NCI-H748 treated with DMSO at 0.1 percent for 48 hours (cell line): ENCODE results near the gene MYO1B.

Experiments used
- DNase-seq: peaks from one replicate; lab custom pipeline; 2025; lab: John Stamatoyannopoulos, UW

MYO1B gene

DNA sequence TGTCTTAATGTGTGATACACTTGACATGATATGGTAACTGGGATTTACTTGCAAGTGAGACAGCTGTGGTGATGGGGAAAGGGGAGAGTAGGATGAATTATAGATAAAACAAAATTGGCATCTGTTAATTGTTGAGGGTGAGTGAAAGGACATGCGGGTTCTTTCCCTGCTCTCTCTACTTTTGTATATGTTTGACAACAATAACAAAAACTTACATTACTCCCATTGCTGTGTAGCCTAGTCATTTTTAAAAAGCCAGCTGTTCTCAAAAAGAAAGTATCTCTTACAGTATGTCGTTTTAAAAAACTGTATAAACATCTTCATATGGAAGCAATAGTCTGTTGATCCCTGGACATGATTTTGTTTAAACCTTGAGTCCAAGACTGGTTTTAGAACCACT lies 117.6 kb downstream of the MYO1B start:
- no peak for DNase-seq

GRCh38 chr2:191363267-191363666 lies 118.1 kb downstream of the MYO1B start:
- no peak for DNase-seq

- DNase-seq = no peak
Observed at GRCh38 chr2:191365089-191365488, 119.9 kb downstream of the MYO1B start.

DNA sequence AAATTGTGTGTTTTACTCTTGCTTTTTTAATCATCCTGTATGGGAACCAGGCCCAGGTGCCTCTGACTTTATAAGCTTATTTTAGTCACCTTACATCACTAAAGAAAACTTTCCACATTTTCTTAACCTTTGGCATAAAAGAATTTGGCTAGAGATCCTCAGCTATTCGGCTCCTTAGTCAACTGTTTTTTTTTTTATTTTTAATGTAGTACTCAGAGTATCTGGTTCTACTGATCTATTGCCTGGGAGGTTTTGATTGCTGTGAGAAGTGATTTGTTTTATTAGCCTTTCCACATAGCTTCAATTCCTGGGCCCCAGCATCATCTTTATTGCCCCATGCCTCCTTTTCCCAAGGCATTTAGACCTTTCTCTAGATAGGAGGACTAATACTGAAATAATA lies 121.0 kb downstream of the MYO1B start:
- DNase-seq = no peak

- DNase-seq = no peak
Observed at GRCh38 chr2:191369034-191369433, 123.8 kb downstream of the MYO1B start.

DNA sequence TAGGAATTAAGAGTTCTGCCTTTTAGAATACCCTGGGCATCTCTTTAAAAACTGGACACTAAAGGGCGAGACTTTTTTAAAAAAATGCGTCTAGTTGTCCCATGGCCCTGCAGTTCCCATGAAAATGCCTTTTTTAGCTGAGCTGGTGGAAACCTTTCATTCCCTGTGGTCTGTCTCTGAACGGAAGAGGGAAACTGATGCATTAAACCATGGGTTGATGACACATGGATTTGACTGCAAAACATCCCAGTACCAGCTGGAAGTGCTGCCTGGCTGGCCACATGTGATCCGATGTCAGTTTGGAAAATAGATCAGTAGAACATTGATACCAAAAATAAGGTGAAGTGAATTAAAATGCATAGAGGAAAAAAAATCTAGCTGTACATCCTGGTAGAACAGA lies 129.2 kb downstream of the MYO1B start:
- DNase-seq = no peak

DNA sequence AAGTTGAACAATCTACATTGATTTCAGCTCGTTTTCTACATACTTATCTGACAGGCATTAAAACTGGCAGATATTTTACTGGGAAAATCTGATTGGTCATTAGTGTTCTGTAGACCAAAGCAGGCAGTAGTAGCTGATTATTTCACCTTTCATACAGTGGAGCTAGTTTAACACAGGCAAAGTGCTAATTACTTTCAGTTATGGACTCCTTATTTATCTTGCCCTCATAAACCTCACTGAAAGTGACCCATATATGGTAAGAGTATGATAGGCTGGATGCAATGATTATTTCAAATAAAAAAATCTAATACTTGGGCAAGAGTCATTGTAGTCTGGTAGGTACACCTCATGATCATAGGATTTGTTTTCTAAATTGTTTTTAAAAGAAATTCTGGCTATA lies 129.7 kb downstream of the MYO1B start:
- DNase-seq = no peak

DNA sequence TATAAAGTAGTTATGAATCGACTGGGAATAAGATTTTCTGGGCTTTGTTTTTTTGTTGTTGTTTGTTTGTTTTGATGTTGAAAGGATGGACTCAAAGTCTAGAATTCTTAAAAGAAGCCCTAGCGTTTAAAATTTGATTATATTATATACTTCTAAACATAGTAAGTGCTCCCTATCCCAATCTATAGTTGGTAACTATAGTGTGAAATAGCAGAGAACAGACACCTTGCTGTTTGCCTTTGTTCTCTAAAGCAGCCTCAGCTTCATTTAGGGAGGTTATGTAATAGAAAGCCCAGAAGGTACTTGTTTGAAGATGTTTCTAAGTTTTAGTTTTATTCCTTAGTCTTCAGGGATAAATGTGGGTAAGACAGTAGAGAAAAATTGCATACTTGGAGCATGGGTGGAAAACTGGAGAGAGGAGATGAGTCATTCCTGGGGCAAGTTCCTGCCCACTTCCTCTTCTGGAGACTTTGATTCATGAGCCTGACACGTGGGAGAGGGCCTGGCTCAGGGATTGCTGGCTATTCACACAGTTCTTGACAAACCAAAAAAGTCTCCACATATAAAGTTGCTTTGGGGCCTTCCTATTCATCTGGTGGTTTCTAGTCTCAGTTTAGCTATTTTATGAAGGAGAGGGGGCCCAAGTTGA lies 131.9 kb downstream of the MYO1B start:
- no peak for DNase-seq

- DNase-seq = no peak
Observed at GRCh38 chr2:191379375-191379774, 134.2 kb downstream of the MYO1B start.

DNA sequence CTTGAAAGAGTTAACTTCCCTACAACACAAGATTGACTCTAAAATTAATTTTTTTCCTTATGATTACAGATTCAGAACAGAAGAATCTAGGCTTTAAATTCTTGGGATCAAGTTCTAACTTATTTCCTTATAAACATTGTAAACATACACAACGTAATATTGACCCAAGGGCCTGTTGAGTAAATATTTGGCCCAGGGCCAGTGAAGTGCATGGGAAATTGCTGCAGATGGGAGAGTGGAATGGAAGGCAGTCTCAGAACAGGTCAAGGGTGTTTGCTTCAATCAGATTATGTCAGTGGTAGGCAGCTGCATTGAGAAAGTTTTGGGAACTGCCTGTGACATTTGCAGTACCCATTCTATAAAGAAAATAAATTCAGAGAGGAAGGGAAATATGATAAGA lies 137.6 kb downstream of the MYO1B start:
- DNase-seq = peak; percentile 15

- no peak for DNase-seq
Observed at GRCh38 chr2:191383486-191383885, 138.3 kb downstream of the MYO1B start.

GRCh38 chr2:191384829-191385228 lies 139.6 kb downstream of the MYO1B start:
- DNase-seq = no peak

GRCh38 chr2:191385416-191386160 lies 140.4 kb downstream of the MYO1B start:
- DNase-seq = no peak

- no peak for DNase-seq
Observed at GRCh38 chr2:191386938-191387536, 141.8 kb downstream of the MYO1B start.

DNA sequence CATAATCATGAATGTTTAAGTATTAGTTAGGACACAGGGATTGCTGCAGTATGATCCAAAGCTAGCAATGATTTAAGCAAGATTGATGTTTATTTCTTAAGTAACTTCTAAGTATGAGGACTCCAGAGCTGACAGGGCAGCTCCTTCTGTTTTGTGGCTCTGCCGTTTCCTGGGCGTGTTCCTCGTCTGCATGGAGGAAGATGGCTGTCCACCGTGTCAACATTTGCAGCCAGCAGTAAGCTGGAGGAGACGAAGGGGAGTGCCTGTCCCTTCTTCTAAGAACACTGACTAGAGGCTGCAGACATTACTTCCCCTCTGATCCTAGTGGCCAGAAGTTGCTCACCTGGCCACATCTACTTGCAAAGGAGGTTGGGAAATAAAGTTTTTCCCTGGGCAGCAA lies 144.1 kb downstream of the MYO1B start:
- DNase-seq = no peak

- no peak for DNase-seq
Observed at GRCh38 chr2:191391171-191391570, 146.0 kb downstream of the MYO1B start.

DNA sequence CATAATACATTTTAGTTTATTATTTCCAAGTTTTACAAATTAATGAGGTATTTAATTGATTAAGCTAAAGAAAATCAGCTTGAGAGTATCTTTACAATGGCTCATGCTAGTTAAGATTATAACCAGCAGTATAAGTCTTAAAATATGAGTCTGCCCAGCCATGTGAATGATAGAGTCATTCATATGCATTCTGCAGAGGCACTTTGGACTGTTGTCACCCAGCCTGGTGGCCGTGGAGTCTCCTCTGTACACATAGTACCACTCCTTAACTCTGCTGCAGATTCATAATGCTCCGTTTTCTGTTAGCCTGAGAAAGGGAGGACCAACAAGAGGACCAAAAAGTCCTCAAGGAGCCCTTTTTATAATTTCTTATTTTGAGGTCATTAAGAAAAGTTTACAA lies 148.8 kb downstream of the MYO1B start:
- no peak for DNase-seq

GRCh38 chr2:191396794-191397193 lies 151.6 kb downstream of the MYO1B start:
- no peak for DNase-seq

DNA sequence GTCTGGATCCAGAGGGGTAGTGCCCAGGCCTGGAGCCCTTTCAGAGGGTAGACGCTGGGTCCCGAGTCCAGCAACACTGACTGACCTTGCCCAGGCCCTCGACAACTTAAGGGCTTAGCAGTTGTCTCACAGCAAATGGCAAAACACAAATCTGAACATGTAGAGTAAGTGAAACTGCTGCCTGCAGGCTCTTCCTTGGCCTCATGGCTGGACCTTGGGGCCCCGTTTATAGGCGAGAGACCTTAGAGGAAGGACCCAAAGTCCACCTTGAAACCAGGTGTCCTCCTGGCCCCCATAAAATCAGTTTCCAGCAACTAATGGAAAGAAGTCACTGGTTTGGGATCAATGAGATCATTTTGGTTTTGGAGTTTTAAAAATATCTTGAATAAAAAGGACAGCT lies 154.4 kb downstream of the MYO1B start:
- no peak for DNase-seq

GRCh38 chr2:191401287-191401686 lies 156.1 kb downstream of the MYO1B start:
- DNase-seq = no peak

DNA sequence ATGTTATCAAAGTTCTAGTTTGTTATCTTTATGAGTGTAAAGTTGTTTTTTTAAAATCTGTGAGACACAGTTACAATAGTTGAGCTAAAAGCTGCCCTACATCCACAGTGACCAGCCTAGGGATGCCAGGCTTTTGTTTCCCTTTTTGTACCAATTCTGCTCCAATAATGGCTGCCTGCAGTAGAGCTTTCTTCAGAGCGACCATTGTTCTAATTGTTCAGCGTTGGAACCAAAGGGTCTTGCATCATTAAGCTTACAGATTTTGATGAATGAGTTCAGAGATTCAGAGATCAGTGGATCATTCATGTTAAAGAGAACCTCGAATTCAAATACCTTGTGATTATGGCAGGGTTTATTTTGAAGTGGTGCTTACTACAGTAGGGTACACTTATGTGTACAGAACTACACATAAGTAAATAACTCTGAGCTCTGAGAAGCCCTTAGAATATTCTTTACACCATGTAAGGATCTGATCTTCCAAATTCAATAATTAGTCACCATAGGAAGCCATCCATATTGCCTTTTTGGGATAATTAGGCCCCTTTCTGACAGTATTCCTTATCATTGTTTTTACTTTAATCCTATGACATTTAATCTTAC lies 157.9 kb downstream of the MYO1B start:
- DNase-seq = no peak

DNA sequence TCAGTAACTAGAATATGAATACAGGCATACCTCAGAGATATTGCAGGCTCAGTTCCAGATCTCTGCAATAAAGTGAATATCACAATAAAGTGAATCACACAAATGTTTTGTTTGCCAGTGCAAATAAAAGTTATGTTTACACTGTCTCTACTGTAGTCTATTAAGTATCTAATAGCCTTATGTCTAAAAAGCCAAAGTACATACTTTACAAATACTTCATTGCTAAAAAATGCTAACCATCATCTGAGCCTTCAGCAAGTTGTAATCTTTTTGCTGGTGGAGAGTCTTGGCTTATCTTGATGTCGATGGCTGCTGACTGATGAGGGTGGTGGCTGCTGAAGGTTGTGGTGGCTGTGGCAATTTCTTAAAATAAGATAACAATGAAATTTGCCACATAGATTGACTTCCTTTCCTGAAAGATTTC lies 159.4 kb downstream of the MYO1B start:
- DNase-seq = no peak

DNA sequence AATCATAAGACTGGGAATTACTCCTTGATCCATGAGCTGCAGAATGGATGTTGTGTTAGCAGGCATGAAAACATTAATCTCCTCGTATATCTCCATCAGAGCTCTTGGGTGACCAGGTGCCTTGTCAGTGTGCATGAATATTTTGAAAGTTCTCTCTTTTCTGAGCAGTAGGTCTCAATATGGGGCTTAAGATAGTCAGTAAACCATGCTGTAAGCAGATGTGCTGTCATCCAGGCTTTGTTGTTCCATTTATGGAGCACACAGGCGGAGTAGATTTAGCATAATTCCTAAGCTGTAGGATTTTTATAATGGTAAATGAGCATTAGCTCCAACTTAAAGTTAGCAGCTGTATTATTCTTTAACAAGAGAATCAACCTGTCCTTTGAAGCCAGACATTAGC lies 160.3 kb downstream of the MYO1B start:
- DNase-seq = no peak
